GM10847 (cell line): ENCODE data around the gene CLDN5.

Experiments used
- POLR2A ChIP-seq: IDR thresholded peaks from 2 replicates; pipeline ENCODE4 v1.6.1; 2011; ENCODE audit not compliant: insufficient read length; ENCODE audit errors: extremely low read depth

CLDN5 gene

GRCh38 chr22:19516378-19517170, 7.6 kb downstream of the CLDN5 start:
- no peak for TF ChIP-seq POLR2A

- no peak for TF ChIP-seq POLR2A
Measured at GRCh38 chr22:19515654-19516377, 8.4 kb downstream of the CLDN5 start.

- no peak for TF ChIP-seq POLR2A
Measured at GRCh38 chr22:19514831-19515565, 9.2 kb downstream of the CLDN5 start.

- no peak for TF ChIP-seq POLR2A
Measured at GRCh38 chr22:19513823-19514222, 10.4 kb downstream of the CLDN5 start.

GRCh38 chr22:19510919-19511341, 13.3 kb downstream of the CLDN5 start:
- TF ChIP-seq POLR2A, result no peak

- no peak for TF ChIP-seq POLR2A
Measured at GRCh38 chr22:19509923-19510322, 14.3 kb downstream of the CLDN5 start.

- no peak for TF ChIP-seq POLR2A
Measured at GRCh38 chr22:19509191-19509590, 15.0 kb downstream of the CLDN5 start.

- no peak for TF ChIP-seq POLR2A
Measured at GRCh38 chr22:19508024-19508776, 16.0 kb downstream of the CLDN5 start.

- TF ChIP-seq POLR2A, result no peak
Measured at GRCh38 chr22:19507534-19507861, 16.7 kb downstream of the CLDN5 start.

GRCh38 chr22:19506212-19506611, 18.0 kb downstream of the CLDN5 start:
- no peak for TF ChIP-seq POLR2A

GRCh38 chr22:19505735-19506126, 18.5 kb downstream of the CLDN5 start:
- no peak for TF ChIP-seq POLR2A

- no peak for TF ChIP-seq POLR2A
Measured at GRCh38 chr22:19504900-19505734, 19.1 kb downstream of the CLDN5 start.

- TF ChIP-seq POLR2A, result no peak
Measured at GRCh38 chr22:19503869-19504268, 20.3 kb downstream of the CLDN5 start.

- TF ChIP-seq POLR2A, result no peak
Measured at GRCh38 chr22:19503367-19503766, 20.8 kb downstream of the CLDN5 start.

GRCh38 chr22:19501897-19502447, 22.2 kb downstream of the CLDN5 start:
- no peak for TF ChIP-seq POLR2A

GRCh38 chr22:19499880-19500242, 24.3 kb downstream of the CLDN5 start:
- no peak for TF ChIP-seq POLR2A
